BLaER1 (cell line): Measurements from ENCODE around the gene CFAP53.
"Not testable (repeated sequence)": the region's sequence is repeated elsewhere in the genome, so short reads cannot be mapped to it uniquely, and the experiment has no call there.

Experiments used
- H3K27ac ChIP-seq: shearing (Covaris generic); formaldehyde crosslinking; 2 replicates; pipeline ENCODE4 v1.8.1; 2022
- H3K27me3 ChIP-seq: shearing (Covaris generic); formaldehyde crosslinking; 2 replicates; pipeline ENCODE4 v1.8.1; 2022
- H3K36me3 ChIP-seq: shearing (Covaris generic); formaldehyde crosslinking; 2 replicates; pipeline ENCODE4 v1.8.1; 2022
- H3K4me1 ChIP-seq: shearing (Covaris generic); formaldehyde crosslinking; 2 replicates; pipeline ENCODE4 v1.8.1; 2022
- H3K4me2 ChIP-seq: shearing (Covaris generic); formaldehyde crosslinking; 2 replicates; pipeline ENCODE4 v1.8.1; 2022
- H3K4me3 ChIP-seq: shearing (Covaris generic); formaldehyde crosslinking; 2 replicates; pipeline ENCODE4 v1.8.1; 2022
- H3K9ac ChIP-seq: shearing (Covaris generic); formaldehyde crosslinking; 2 replicates; pipeline ENCODE4 v1.8.1; 2022
- H3K9me3 ChIP-seq: shearing (Covaris generic); formaldehyde crosslinking; 2 replicates; pipeline ENCODE4 v1.8.1; 2022
- H4K20me1 ChIP-seq: shearing (Covaris generic); formaldehyde crosslinking; 2 replicates; pipeline ENCODE4 v1.8.1; 2022
- Cebpa-rat ChIP-seq: shearing (Covaris generic); IDR thresholded peaks from 2 replicates; pipeline ENCODE4 v1.8.1; 2022

CFAP53 gene

GRCh38 chr18:50273203-50274043 is 7.1 kb upstream of the CFAP53 start:
- H3K27ac ChIP-seq, result no peak overlapping the region
- H3K4me1 ChIP-seq, result peaks cover 3% of the 10 kb centered on the region
- H3K9me3 ChIP-seq, result no peaks in the 10 kb centered on the region
- no peaks in the 10 kb centered on the region; the same call in 1 of the 2 replicates for H3K27me3 ChIP-seq
- H3K4me3 ChIP-seq, result no peak overlapping the region
- peaks cover 95% of the 10 kb centered on the region for H3K36me3 ChIP-seq
- no peak overlapping the region for H3K9ac ChIP-seq
- no peak for TF ChIP-seq Cebpa-rat
- no peak overlapping the region for H3K4me2 ChIP-seq
- peaks cover 49% of the 10 kb centered on the region for H4K20me1 ChIP-seq

DNA sequence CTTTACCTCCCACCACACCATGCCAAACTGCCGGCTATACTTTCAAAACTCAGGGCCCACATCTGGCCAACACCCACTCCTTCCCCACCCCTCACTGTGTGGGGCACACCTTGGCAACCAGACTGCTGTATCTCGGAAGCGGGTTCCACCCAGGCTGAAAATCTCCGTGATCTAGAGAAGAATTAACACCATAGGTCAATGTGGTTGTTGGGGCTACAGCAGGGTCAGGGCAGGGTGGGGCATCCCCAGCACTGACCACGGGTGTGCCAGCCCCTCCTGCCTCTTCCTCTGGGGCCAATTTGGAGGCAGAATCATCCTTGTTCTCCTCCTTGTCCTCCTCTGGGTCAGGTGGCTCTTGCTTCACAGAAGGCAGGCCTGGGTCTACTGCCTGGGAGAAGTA is 6.3 kb upstream of the CFAP53 start:
- Histone ChIP-seq H3K9me3 (no peaks in the 10 kb centered on the region), H4K20me1 (peaks cover 47% of the 10 kb centered on the region), H3K36me3 (peaks cover 87% of the 10 kb centered on the region), H3K4me1 (peaks cover 11% of the 10 kb centered on the region), H3K27me3 (no peaks in the 10 kb centered on the region; the same call in 1 of the 2 replicates), H3K4me3 (no peak overlapping the region), H3K4me2 (no peak overlapping the region), H3K27ac (no peak overlapping the region), H3K9ac (no peak overlapping the region)
- TF ChIP-seq Cebpa-rat, result no peak

- peak overlapping the region; percentile 84 for H3K4me2 ChIP-seq
- no peaks in the 10 kb centered on the region for H3K9me3 ChIP-seq
- H3K36me3 ChIP-seq, result peaks cover 45% of the 10 kb centered on the region
- H3K4me1 ChIP-seq, result peaks cover 31% of the 10 kb centered on the region
- no peak overlapping the region for H3K27ac ChIP-seq
- no peak for TF ChIP-seq Cebpa-rat
- no peaks in the 10 kb centered on the region for H3K27me3 ChIP-seq
- 0 out of 2 replicates have a peak overlapping the region, but pooled peaks have one; percentile 5 for H3K9ac ChIP-seq
- peak overlapping the region; percentile 62 for H3K4me3 ChIP-seq
- peaks cover 40% of the 10 kb centered on the region for H4K20me1 ChIP-seq
These were observed 1.9 kb upstream of the CFAP53 start for GRCh38 chr18:50268022-50268747.

DNA sequence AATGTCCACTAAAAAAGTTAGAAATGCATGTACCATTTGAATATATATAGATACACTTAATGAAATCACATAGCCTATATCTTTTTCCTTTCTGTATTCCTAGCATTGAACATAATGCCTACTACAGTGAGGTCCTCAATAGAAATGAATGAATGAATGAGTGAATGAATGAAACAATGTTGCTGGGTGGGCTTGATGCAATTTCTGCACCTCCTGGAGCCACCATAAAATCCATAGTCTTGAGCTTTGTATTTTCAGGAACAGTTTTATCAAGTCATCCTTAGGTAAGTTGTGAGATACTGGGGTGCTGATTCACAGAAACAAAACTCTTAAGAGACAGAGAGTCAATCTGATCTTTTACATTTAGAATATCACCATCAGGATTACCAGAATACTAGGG is 3.3 kb downstream of the CFAP53 start:
- no peak overlapping the region for H3K4me2 ChIP-seq

GRCh38 chr18:50250935-50251334 is 15.4 kb downstream of the CFAP53 start:
- Histone ChIP-seq H3K27ac (no peak overlapping the region), H3K4me2 (no peak overlapping the region)
- TF ChIP-seq Cebpa-rat, result no peak

More for the DNA sequence above, 3.3 kb downstream of the CFAP53 start:
- no peaks in the 10 kb centered on the region for H3K36me3 ChIP-seq
- H4K20me1 ChIP-seq, result peaks cover 1% of the 10 kb centered on the region; the same call in 1 of the 2 replicates
- no peaks in the 10 kb centered on the region for H3K27me3 ChIP-seq
- TF ChIP-seq Cebpa-rat, result no peak
- H3K9me3 ChIP-seq, result peaks cover 4% of the 10 kb centered on the region; the same call in 1 of the 2 replicates
- H3K9ac ChIP-seq, result no peak overlapping the region
- H3K27ac ChIP-seq, result no peak overlapping the region
- peaks cover 23% of the 10 kb centered on the region for H3K4me1 ChIP-seq
- no peak overlapping the region for H3K4me3 ChIP-seq

GRCh38 chr18:50249576-50249975 is 16.7 kb downstream of the CFAP53 start:
- peaks cover 3% of the 10 kb centered on the region for H3K9me3 ChIP-seq
- H3K27me3 ChIP-seq, result no peaks in the 10 kb centered on the region
- H3K4me3 ChIP-seq, result no peak overlapping the region
- no peak overlapping the region for H3K27ac ChIP-seq
- no peaks in the 10 kb centered on the region for H3K36me3 ChIP-seq
- H4K20me1 ChIP-seq, result no peaks in the 10 kb centered on the region
- H3K9ac ChIP-seq, result no peak overlapping the region
- no peak overlapping the region for H3K4me2 ChIP-seq
- H3K4me1 ChIP-seq, result no peaks in the 10 kb centered on the region
- no peak for TF ChIP-seq Cebpa-rat

More at GRCh38 chr18:50250935-50251334, 15.4 kb downstream of the CFAP53 start:
- Histone ChIP-seq H3K4me1 (no peaks in the 10 kb centered on the region), H3K9ac (no peak overlapping the region), H3K9me3 (no peaks in the 10 kb centered on the region), H3K4me3 (no peak overlapping the region), H4K20me1 (no peaks in the 10 kb centered on the region), H3K36me3 (no peaks in the 10 kb centered on the region), H3K27me3 (no peaks in the 10 kb centered on the region)

DNA sequence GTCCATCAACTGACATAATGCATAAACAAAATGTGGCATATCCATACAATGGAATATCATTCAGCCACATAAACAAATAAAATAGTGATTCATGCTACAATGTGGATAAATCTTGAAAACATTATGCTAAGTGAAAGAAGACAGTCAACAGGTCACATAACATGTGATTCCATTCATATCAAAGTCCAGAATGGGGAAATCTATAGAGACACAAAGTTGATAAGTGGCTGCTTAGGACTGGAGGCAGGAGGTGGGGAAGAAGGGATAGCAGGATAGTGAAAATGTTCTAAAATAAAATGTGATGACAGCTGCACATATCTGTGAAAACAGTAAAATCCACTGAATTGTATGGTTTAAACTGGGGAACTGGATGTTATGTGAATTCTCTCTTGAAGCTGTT is 18.7 kb downstream of the CFAP53 start:
- H3K9ac ChIP-seq, result no peak overlapping the region
- no peak overlapping the region for H3K4me3 ChIP-seq
- H3K4me1 ChIP-seq, result no peaks in the 10 kb centered on the region
- H3K4me2 ChIP-seq, result no peak overlapping the region
- H3K27me3 ChIP-seq, result no peaks in the 10 kb centered on the region
- H3K36me3 ChIP-seq, result no peaks in the 10 kb centered on the region
- no peak for TF ChIP-seq Cebpa-rat
- no peak overlapping the region for H3K27ac ChIP-seq
- H4K20me1 ChIP-seq, result no peaks in the 10 kb centered on the region
- peaks cover 11% of the 10 kb centered on the region for H3K9me3 ChIP-seq

DNA sequence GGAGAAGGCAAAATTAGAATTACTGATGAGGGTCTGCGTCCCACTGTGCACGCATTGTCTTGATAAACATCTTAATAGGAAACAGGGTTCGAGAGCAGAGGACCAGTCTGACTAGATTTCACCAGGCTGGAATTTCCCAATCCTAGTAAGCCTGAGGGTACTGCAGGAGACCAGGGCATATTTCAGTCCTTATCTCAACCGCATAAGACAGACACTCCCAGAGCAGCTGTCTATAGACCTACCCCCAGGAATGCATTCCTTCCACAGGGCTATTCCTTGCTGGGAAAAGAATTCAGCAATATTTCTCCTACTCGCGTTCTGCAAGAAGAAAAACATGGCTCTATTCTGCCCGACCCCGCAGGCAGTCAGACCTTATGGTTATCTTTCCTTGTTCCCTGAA is 24.5 kb downstream of the CFAP53 start:
- H3K9me3 ChIP-seq, result peaks cover 33% of the 10 kb centered on the region
- not testable (repeated sequence) for H3K27me3 ChIP-seq

GRCh38 chr18:50240080-50240563 is 26.2 kb downstream of the CFAP53 start:
- H3K9me3 ChIP-seq, result peaks cover 33% of the 10 kb centered on the region
- no peaks in the 10 kb centered on the region for H4K20me1 ChIP-seq
- H3K4me1 ChIP-seq, result no peaks in the 10 kb centered on the region
- no peak overlapping the region for H3K9ac ChIP-seq
- H3K27ac ChIP-seq, result no peak overlapping the region
- TF ChIP-seq Cebpa-rat, result no peak
- no peak overlapping the region for H3K4me2 ChIP-seq
- no peaks in the 10 kb centered on the region for H3K27me3 ChIP-seq
- no peaks in the 10 kb centered on the region for H3K36me3 ChIP-seq
- H3K4me3 ChIP-seq, result no peak overlapping the region

More for the DNA sequence above, 24.5 kb downstream of the CFAP53 start:
- not testable (repeated sequence) for H3K9ac ChIP-seq, H3K4me2 ChIP-seq, H3K4me3 ChIP-seq, H3K27ac ChIP-seq, H3K36me3 ChIP-seq, H4K20me1 ChIP-seq, H3K4me1 ChIP-seq

GRCh38 chr18:50232419-50232818 is 33.9 kb downstream of the CFAP53 start:
- Histone ChIP-seq H3K27ac (no peak overlapping the region), H3K9ac (no peak overlapping the region), H3K9me3 (no peaks in the 10 kb centered on the region), H3K27me3 (no peaks in the 10 kb centered on the region), H3K4me3 (no peak overlapping the region), H3K4me2 (peak overlapping the region; percentile 60), H3K36me3 (no peaks in the 10 kb centered on the region), H4K20me1 (no peaks in the 10 kb centered on the region), H3K4me1 (peaks cover 32% of the 10 kb centered on the region)
- TF ChIP-seq Cebpa-rat, result no peak
